PFSK-1 (cell line): ENCODE results near the gene RELL1.

Source experiments
- FOXP2 ChIP-seq: optimal IDR thresholded peaks from 2 replicates; pipeline ENCODE3; 2011; ENCODE audit warnings: borderline replicate concordance, control low read depth, inconsistent platforms; ENCODE audit not compliant: insufficient read depth; ENCODE audit errors: extremely low read length, extremely low read depth
- POLR2AphosphoS5 ChIP-seq: IDR thresholded peaks from 2 replicates; pipeline ENCODE4 v1.6.1; 2012; ENCODE audit warnings: low read depth, mild to moderate bottlenecking, control low read depth, low read length, moderate library complexity
- SIN3A ChIP-seq: IDR thresholded peaks from 2 replicates; pipeline ENCODE4 v1.6.1; 2012; ENCODE audit warnings: mild to moderate bottlenecking, low read length, moderate library complexity, borderline replicate concordance; ENCODE audit not compliant: insufficient read depth
- TAF1 ChIP-seq: IDR thresholded peaks from 2 replicates; pipeline ENCODE4 v1.6.1; 2012; ENCODE audit warnings: low read length, control low read depth, borderline replicate concordance; ENCODE audit not compliant: insufficient read depth
- TF ChIP-seq, protein P1 (sequence below), 2 experiments: IDR thresholded peaks; 2 replicates each; pipeline versions ENCODE4 v1.6.1 to v1.8.0; 2011 to 2012; ENCODE audit warnings: low read depth in 2 of 2, low read length in 2 of 2, control low read depth in 1 of 2, inconsistent platforms in 1 of 2, mild to moderate bottlenecking in 1 of 2, moderate library complexity in 1 of 2; ENCODE audit not compliant: insufficient read depth in 1 of 2

DNA sequence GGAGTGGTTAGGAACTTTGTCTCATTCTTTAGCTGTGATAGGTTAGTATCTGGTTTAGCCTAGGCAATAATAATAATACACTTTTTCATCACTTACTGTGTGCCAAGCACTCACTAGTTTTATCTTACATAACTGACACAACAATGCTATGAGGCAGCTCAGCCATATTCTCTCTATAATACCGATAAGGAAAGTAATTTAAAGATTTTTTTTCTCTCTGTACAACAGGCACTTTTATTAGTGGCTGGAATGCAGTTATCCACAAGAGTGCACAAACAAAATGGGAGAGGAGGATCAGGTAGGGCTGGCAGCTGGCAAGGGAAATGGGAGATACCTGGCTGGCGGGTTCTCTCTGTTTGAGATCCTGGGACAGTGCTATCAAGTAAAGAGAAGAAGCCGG lies 7.6 kb downstream of the RELL1 start:
- TF ChIP-seq, protein P1, sequence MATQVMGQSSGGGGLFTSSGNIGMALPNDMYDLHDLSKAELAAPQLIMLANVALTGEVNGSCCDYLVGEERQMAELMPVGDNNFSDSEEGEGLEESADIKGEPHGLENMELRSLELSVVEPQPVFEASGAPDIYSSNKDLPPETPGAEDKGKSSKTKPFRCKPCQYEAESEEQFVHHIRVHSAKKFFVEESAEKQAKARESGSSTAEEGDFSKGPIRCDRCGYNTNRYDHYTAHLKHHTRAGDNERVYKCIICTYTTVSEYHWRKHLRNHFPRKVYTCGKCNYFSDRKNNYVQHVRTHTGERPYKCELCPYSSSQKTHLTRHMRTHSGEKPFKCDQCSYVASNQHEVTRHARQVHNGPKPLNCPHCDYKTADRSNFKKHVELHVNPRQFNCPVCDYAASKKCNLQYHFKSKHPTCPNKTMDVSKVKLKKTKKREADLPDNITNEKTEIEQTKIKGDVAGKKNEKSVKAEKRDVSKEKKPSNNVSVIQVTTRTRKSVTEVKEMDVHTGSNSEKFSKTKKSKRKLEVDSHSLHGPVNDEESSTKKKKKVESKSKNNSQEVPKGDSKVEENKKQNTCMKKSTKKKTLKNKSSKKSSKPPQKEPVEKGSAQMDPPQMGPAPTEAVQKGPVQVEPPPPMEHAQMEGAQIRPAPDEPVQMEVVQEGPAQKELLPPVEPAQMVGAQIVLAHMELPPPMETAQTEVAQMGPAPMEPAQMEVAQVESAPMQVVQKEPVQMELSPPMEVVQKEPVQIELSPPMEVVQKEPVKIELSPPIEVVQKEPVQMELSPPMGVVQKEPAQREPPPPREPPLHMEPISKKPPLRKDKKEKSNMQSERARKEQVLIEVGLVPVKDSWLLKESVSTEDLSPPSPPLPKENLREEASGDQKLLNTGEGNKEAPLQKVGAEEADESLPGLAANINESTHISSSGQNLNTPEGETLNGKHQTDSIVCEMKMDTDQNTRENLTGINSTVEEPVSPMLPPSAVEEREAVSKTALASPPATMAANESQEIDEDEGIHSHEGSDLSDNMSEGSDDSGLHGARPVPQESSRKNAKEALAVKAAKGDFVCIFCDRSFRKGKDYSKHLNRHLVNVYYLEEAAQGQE (IDR thresholded peaks at IDR 0.05; ENCODE audit: insufficient read depth in 1 of 2, low read depth in 2 of 2, low read length in 2 of 2): no peak
- TF ChIP-seq POLR2AphosphoS5: no peak
- TF ChIP-seq SIN3A: no peak
- no peak for TF ChIP-seq TAF1
- TF ChIP-seq FOXP2: no peak
